Endodermal cell (in vitro differentiated cells): Measurements from ENCODE around the gene COPRS. TPM values are rescaled to one million over a fixed set of nuclear protein-coding genes. Genes with fewer than 3 reads are reported as not detected.
"Not testable (repeated sequence)": the region's sequence is repeated elsewhere in the genome, so short reads cannot be mapped to it uniquely, and the experiment has no call there.

Experiments used
- DNase-seq: peaks from one replicate; pipeline ENCODE4 v3.0.0-alpha.2; 2017
- H3K27ac ChIP-seq: 2 replicates; pipeline ENCODE4 v1.5.1; 2013; ENCODE audit warnings: mild to moderate bottlenecking, low read depth, low read length, moderate library complexity
- H3K27me3 ChIP-seq: 2 replicates; pipeline ENCODE4 v1.6.1; 2013; ENCODE audit warnings: mild to moderate bottlenecking, low read length, moderate library complexity; ENCODE audit not compliant: insufficient read depth, control insufficient read depth, poor library complexity, severe bottlenecking
- H3K36me3 ChIP-seq: 2 replicates; pipeline ENCODE4 v1.7.0; 2013; ENCODE audit warnings: mild to moderate bottlenecking, low read length, moderate library complexity; ENCODE audit not compliant: control insufficient read depth, insufficient read depth
- H3K4me1 ChIP-seq: one replicate; pipeline ENCODE4 v1.7.0; 2013; ENCODE audit warnings: low read length; ENCODE audit not compliant: control insufficient read depth, insufficient read depth
- H3K4me3 ChIP-seq: 2 replicates; pipeline ENCODE4 v1.5.1; 2013; ENCODE audit warnings: mild to moderate bottlenecking, low read length, moderate library complexity
- H3K9ac ChIP-seq: 2 replicates; pipeline ENCODE4 v1.6.1; 2013; ENCODE audit warnings: mild to moderate bottlenecking, low read length, moderate library complexity; ENCODE audit not compliant: poor library complexity, severe bottlenecking; ENCODE audit errors: extremely low read depth
- H3K9me3 ChIP-seq: 2 replicates; pipeline ENCODE4 v1.6.1; 2013; ENCODE audit warnings: mild to moderate bottlenecking, low read length, moderate library complexity; ENCODE audit not compliant: control insufficient read depth
- H3K27ac Mint-ChIP-seq: 2 replicates; pipeline ENCODE4 v1.8.0; 2020; ENCODE audit warnings: mixed read lengths
- H3K27me3 Mint-ChIP-seq: 2 replicates; pipeline ENCODE4 v1.8.0; 2021; ENCODE audit warnings: mild to moderate bottlenecking, mixed read lengths; ENCODE audit not compliant: insufficient read depth
- H3K36me3 Mint-ChIP-seq: 2 replicates; pipeline ENCODE4 v1.8.0; 2020; ENCODE audit warnings: low read depth, mixed read lengths
- H3K4me1 Mint-ChIP-seq: 2 replicates; pipeline ENCODE4 v1.8.0; 2020; ENCODE audit warnings: mixed read lengths
- H3K4me3 Mint-ChIP-seq: 2 replicates; pipeline ENCODE4 v1.8.0; 2020; ENCODE audit warnings: mild to moderate bottlenecking, moderate library complexity, mixed read lengths
- H3K9me3 Mint-ChIP-seq: 2 replicates; pipeline ENCODE4 v1.8.0; 2020; ENCODE audit warnings: mild to moderate bottlenecking, mixed read lengths
- WGBS, 2 experiments: methylation state at CpG; one replicate each; pipeline versions ENCODE4 v1.1.5 to v1.1.7; 2013; ENCODE audit warnings: missing lambda C conversion rate in 2 of 2, mixed read lengths in 1 of 2; ENCODE audit not compliant: insufficient coverage in 1 of 2, insufficient read length in 1 of 2; 5-methylcytosine and 5-hydroxymethylcytosine counted together
- total RNA-seq, 2 donors: library from RNA; stranded (reverse); fragmentation: NEBNext Ultra II Directional in 1 of 2; extraction: Animal tissue kit (Norgen Biotek cat#: 25700) in 1 of 2; gene quantifications; 2 replicates in 1 of 2; 3 replicates in 1 of 2; pipeline ENCODE4 v1.2.1, GENCODE V29; 2021
- TF ChIP-seq, protein P1 (sequence below): fragments of 200-600 bp; sonication (generic); conservative IDR thresholded peaks from 2 replicates; pipeline ENCODE4 v1.5.0; 2021; ENCODE audit warnings: antibody characterized with exemption, mild to moderate bottlenecking

Gene COPRS
- total RNA-seq, 2 donors from 2014 or later = 44.3 to 51.7 TPM

DNA sequence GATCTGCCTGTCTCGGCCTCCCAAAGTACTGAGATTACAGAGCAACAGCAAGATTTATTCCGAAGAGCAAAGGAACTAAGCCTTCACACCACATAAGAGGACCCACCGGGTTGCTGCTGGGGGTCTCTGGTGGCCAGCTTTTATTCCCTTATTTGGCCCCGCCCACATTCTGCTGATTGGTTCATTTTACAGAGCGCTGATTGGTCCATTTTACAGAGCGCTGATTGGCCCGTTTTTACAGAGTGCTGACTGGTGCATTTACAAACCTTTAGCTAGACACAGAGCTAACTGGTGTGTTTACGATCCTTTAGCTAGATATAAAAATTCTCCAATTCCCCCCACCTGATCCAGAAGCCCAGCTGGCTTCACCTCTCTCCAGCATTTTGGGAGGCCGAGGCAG is 26.3 kb downstream of the COPRS start:
- 87 to 92% methylated on average over 7 to 9 of the region's 9 CpGs for WGBS, 2 experiments
- Histone ChIP-seq H3K36me3 (no peaks in the 10 kb centered on the region), H3K4me1 (no peaks in the 10 kb centered on the region), H3K27ac (no peak overlapping the region), H3K9me3 (no peaks in the 10 kb centered on the region), H3K4me3 (no peak overlapping the region), H3K27me3 (no peaks in the 10 kb centered on the region), H3K9ac (no peak overlapping the region)
- Mint-ChIP-seq H3K36me3 (no peaks in the 10 kb centered on the region), H3K9me3 (peaks cover 9% of the 10 kb centered on the region), H3K27ac (no peak overlapping the region), H3K27me3 (no peaks in the 10 kb centered on the region), H3K4me1 (no peaks in the 10 kb centered on the region), H3K4me3 (no peak overlapping the region)
- no peak for DNase-seq
- TF ChIP-seq, protein P1, sequence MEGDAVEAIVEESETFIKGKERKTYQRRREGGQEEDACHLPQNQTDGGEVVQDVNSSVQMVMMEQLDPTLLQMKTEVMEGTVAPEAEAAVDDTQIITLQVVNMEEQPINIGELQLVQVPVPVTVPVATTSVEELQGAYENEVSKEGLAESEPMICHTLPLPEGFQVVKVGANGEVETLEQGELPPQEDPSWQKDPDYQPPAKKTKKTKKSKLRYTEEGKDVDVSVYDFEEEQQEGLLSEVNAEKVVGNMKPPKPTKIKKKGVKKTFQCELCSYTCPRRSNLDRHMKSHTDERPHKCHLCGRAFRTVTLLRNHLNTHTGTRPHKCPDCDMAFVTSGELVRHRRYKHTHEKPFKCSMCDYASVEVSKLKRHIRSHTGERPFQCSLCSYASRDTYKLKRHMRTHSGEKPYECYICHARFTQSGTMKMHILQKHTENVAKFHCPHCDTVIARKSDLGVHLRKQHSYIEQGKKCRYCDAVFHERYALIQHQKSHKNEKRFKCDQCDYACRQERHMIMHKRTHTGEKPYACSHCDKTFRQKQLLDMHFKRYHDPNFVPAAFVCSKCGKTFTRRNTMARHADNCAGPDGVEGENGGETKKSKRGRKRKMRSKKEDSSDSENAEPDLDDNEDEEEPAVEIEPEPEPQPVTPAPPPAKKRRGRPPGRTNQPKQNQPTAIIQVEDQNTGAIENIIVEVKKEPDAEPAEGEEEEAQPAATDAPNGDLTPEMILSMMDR = no peak

DNA sequence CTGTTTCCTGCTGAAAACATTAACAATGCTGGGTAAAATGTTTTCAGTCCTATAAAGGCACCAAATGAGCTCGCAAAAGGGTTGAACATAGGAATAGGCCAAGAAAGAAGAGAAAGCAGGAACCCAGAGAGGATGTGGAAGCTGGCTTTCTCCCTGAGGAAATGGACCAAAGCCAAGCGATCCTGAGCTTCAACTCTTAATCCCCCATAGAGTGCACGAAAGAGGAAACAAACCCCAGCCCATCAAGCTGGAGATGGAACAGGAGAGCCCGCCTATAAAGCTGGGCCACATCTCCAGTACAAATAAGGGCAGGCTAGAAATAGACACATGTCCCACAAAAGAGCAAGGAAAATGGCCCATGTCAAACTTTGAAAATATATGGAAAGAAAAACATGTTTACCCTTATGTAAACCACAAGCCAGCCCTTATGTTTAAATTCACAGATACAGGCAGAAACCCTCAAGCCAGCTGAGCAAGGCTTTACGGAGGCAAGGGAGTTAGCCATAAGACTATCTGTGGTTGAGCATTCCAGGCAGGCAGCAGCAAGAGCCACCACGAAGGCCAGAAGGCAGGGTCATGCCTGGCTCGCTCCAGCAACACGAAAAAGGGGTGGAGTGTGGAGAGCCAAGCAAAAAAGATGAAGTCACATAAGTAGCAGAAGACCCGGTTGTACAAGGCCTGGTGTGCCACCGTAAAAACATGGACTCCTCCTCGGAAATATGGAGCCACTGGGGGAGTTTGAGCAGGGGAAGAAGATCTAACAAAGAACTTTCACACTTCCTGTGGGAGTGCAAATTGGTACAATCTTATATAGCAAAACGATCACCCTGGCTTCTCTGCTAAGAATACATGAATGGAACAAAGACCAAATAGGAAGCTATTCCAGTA is 27.8 kb downstream of the COPRS start:
- no peak overlapping the region for H3K4me3 ChIP-seq
- H3K9ac ChIP-seq = no peak overlapping the region
- no peaks in the 10 kb centered on the region for H3K36me3 Mint-ChIP-seq
- peaks cover 9% of the 10 kb centered on the region for H3K9me3 Mint-ChIP-seq
- H3K4me1 Mint-ChIP-seq = no peaks in the 10 kb centered on the region
- H3K4me3 Mint-ChIP-seq = no peak overlapping the region
- no peaks in the 10 kb centered on the region for H3K9me3 ChIP-seq
- no peak overlapping the region for H3K27ac ChIP-seq
- H3K36me3 ChIP-seq = no peaks in the 10 kb centered on the region
- 88 to 90% methylated on average over 9 to 12 of the region's 12 CpGs for WGBS, 2 experiments
- no peaks in the 10 kb centered on the region for H3K27me3 ChIP-seq
- no peak for DNase-seq
- TF ChIP-seq, protein P1 = no peak
- H3K27me3 Mint-ChIP-seq = no peaks in the 10 kb centered on the region
- no peaks in the 10 kb centered on the region for H3K4me1 ChIP-seq
- no peak overlapping the region for H3K27ac Mint-ChIP-seq

DNA sequence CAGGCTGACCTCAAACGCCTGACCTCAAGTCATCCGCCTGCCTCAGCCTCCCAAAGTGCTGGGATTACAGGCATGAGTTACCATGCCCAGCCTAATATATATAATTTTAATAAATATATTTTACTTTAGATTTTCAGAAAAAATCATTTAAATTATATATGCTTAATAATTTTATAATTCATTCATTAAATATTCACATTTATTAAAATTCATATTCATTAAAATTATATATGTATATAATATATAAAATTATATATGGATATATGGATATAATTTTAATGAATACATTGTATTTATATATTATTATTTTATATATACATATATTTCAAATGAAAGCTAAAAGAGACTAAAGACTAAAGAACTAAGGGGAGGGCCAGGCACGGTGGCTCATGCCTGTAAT is 29.4 kb downstream of the COPRS start:
- no peaks in the 10 kb centered on the region for H3K27me3 ChIP-seq
- no peaks in the 10 kb centered on the region for H3K36me3 ChIP-seq
- no peaks in the 10 kb centered on the region for H3K36me3 Mint-ChIP-seq
- H3K4me1 Mint-ChIP-seq = no peaks in the 10 kb centered on the region
- H3K27ac ChIP-seq = no peak overlapping the region
- no peak overlapping the region for H3K27ac Mint-ChIP-seq
- DNase-seq = no peak
- H3K4me3 ChIP-seq = no peak overlapping the region
- 88 to 91% methylated on average over 1 to 3 of the region's 3 CpGs for WGBS, 2 experiments
- H3K9me3 Mint-ChIP-seq = peaks cover 9% of the 10 kb centered on the region
- H3K9me3 ChIP-seq = no peaks in the 10 kb centered on the region
- no peaks in the 10 kb centered on the region for H3K4me1 ChIP-seq
- H3K4me3 Mint-ChIP-seq = no peak overlapping the region
- no peak overlapping the region for H3K9ac ChIP-seq
- TF ChIP-seq, protein P1 = no peak
- no peaks in the 10 kb centered on the region for H3K27me3 Mint-ChIP-seq

- not testable (repeated sequence) for H3K27me3 ChIP-seq
Observed at GRCh38 chr17:31828955-31829354, 30.1 kb downstream of the COPRS start.

More at GRCh38 chr17:31828955-31829354, 30.1 kb downstream of the COPRS start:
- not testable (repeated sequence) for H3K4me3 ChIP-seq, H3K36me3 Mint-ChIP-seq, DNase-seq, H3K27ac ChIP-seq, H3K4me1 Mint-ChIP-seq, H3K4me3 Mint-ChIP-seq, H3K9me3 ChIP-seq, H3K4me1 ChIP-seq, H3K9ac ChIP-seq, H3K9me3 Mint-ChIP-seq, H3K27me3 Mint-ChIP-seq, H3K36me3 ChIP-seq, H3K27ac Mint-ChIP-seq
- 86 to 100% methylated on average over 1 to 2 of the region's 4 CpGs for WGBS, 2 experiments
